HG02943 (cell line): ENCODE data around the gene MAPKAP1.

Experiments used
- ATAC-seq: cut with Tn5 transposase; IDR thresholded peaks from one replicate; pipeline ENCODE4 v1.9.1; 2021; ENCODE audit warnings: mild to moderate bottlenecking, low read depth, moderate library complexity; ENCODE audit not compliant: unreplicated experiment

MAPKAP1 gene

DNA sequence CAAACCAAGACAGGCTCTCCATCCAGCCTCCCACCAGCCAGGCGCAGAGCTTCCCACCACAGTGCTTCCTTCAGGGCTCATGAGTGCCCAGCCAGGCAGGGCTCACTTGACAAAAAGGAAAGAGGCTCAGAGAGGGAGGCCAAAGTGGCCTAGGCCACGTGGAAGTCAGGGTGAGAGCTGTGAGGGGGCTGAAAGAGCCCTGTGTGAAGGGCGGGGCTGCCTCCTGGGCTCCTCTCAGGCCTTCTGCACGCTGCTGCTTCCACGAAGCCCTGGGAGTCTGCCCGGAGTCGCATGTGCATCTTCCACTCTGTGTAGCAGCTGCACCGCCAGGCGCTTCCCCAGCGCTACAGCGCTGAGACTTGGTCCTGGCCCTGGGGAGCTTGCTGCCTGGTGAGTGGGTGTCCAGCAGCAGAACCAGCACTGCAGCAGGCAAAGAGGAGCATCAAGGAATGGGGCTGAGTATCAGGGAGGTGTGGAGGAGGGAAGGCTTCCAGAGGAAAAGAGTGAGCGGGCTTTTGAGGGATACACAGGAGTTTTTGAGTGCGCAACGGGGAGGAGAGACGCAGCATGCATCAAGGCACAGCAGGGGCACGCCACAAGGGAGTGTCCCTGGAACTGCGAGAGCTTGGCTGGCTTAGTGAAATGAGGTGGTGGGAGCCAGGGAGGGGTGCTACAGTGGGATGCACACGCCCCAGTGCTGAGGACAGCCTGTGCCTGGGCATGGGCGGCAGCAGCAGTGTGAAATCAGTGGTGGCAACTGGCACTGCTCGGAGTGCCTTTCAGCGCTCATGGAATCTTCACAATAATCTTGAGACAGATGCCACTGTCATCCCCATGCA lies 267.4 kb downstream of the MAPKAP1 start:
- ATAC-seq, result no peak

GRCh38 chr9:125438506-125439433 lies 268.2 kb downstream of the MAPKAP1 start:
- ATAC-seq, result no peak

DNA sequence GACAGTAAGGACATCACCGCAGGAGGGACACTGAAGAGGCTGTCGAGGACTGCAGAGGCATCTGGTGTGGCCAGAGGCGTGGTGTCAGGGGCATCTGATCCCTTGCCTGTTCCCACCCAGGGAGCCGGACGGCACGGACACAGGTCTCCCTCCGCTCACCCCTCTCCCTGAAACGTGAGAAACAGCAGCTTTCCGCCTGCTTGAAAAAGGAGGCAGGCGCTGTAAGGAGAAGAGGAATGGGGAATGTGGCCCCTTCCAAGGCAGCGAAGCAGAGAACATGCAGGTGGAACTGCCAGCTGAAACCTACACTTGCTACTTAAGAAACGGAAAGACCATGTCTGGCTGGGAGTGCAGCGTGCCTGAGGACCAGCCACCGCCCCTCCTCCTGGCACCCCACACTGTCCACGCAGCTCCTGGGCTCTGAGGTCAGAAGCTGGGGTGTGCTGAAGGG lies 269.2 kb downstream of the MAPKAP1 start:
- no peak for ATAC-seq

- no peak for ATAC-seq
Measured at GRCh38 chr9:125436613-125437443, 270.2 kb downstream of the MAPKAP1 start.

GRCh38 chr9:125435776-125436612 lies 271.0 kb downstream of the MAPKAP1 start:
- ATAC-seq, result no peak

DNA sequence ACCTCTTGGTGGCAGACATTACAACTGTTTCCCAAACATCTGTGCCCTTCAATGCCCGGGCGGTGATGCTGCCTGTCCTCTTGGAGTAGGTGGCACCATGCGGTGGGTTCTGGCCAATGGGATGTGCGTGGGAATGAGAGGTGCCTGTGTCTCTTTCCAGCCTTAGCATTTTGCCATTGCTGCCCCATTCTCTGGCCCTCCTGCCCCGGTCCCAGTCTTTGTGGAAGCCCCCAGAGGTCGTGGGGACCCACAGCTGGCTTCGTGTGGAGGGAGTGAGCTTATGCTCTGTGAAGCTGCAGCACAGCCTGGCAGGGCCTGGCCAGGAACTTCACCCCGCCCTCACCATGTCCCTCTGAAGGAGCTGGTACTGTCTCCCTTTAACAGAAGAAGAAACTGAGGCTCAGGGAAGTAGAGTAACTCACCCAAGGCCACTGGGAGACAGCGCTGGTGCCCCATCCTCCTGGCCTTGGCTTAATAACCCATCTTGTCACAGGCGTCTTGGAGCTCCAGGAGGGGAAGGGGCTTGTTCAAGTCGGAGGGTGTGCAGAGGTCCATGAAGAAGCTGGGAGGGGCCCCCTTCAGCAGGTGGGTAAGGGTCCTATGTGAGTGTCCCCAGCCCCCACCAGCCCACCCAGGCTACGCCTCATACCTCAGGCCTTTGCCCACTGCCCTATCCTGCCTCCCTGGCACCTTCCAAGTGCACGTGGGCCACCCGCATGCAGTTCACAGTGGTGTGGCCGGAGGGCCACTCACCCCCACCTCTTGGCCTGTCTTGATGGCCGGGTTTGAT lies 271.8 kb downstream of the MAPKAP1 start:
- no peak for ATAC-seq

DNA sequence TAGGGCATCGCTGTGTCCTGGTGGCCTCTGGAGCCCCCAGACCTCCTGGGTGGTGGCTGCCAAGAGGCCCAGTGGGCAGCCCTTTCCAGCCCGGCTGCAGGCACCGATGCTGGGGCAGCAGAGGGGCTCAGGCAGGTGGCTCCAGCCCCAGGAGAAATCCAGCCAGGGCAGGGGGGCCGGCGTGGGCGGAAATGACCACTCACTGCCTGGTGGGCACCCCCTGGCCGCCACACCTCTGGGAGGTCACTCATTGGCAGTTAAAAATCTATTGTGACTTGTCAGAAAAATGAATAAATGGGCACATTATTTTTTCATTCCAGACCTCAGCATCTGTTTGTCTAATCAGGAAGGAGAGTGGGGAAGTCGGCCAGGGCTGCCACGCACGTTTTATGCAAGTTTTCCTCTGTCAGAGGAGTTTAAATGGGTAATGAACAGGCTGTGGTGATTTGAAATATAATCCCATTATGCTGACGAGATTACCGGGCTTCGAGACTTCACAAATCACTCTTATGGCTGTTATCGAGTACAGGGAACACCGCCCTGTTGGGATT lies 273.5 kb downstream of the MAPKAP1 start:
- no peak for ATAC-seq

DNA sequence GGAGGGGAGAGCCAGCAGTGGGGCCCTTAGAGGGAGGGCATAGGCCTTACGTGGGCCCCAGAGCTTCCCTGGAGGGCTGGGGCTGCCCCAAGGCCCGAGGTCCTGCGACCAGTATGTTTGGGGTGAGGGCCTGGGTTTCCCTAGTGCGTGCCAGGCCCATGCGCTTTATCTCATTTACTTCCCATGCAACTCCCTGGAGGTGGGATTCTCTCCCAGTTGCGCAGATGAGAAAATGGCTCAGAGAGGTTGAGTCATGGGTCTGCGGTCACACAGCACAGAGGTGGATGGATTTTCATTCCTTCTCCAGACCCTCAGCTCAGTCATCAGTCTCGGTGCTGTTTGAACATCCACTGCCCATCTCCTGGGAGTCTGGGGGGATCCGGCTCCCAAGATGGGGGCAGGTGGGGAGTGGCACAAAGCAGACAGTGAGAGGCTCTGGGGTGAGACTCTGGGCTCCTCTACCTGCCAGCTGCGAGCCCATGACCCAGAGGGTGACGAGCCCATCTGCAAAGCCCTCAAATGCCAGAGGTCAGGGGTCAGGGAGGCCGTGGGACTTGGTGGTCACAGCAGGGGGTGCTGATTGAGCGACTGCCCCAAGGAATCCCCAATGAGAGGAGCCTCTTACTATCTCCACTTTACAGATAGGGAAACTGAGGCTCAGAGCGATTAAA lies 274.2 kb downstream of the MAPKAP1 start:
- no peak for ATAC-seq

DNA sequence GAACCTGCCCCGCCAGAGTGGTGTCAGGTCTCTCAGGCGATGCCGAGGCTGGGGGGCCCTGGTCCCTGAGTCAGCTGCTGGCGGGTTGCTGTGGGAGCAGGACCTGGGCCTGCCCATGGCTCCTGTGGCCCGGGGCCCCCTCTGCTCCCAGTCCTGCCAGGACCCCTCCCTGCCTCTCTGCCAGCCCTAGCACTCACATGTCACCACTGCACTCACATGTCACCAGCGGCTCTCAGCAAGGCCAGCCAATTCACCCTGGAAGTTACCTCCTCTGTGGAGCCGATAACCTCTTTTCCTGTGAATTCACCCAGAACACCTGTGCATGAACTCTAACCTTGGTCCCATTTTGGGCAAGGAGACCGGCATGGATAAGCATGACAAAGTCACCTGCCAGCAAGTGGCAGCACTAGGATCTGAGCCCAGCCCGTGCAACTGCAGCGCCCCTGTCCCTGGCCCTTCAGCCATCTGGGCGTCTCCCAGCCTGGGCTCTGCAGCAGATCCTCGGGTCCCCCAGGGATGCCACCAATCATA lies 275.2 kb downstream of the MAPKAP1 start:
- no peak for ATAC-seq

DNA sequence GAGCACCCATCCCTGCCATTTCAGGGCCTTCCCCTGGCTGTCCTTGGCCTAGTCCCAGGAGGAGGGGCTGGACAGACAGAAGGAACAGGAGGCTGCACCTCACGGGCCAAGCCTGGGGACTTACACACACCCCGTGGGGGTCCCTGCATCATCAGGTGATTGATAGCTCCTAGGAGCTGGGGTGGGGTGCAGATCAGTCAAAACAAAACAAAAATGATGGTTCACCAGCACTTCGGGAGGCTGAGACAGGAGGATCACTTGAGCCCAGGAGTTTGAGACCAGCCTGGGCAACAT lies 276.0 kb downstream of the MAPKAP1 start:
- ATAC-seq, result no peak

DNA sequence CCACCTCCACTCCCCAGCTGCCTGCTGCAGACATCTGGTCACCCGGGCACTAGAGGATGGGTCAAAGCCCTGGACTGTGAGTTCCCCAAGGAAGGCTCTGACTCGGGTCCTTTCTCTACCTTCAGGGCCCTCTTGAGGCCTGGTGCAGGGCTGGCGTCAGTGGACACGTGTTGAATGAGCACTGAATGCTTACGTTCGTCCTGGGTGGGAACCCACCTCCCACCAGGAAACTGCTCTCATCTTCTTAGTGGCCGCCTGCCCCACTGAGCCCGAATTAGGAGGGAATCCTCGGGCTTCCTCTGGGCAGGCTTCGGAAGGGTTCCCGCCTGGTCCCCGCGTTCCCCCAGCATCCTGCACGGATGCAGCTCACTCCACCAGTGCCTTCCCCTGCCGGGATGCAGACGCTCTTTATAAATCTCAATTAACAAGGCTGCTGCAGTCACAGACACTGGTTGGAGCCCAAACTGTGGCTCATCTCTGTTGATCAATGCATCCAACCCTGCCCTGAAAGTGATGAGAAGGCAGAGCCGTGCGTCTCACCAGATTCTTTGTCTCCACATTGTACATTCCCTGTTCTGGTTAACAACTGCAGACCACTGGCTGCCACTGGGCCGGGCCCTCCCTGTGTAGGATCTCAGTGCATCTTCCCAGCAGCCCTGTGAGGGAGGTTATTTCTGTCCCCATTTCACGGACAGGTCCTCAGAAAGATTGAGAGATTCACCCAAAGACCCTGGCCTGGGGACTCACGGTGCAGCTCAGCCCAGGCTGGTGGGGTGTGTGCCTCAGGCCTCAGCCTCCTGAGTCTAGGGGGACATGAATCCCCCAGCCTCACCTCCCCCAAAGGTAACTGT lies 276.6 kb downstream of the MAPKAP1 start:
- no peak for ATAC-seq

- ATAC-seq, result no peak
Measured at GRCh38 chr9:125429476-125430160, 277.4 kb downstream of the MAPKAP1 start.

GRCh38 chr9:125428902-125429467 lies 278.0 kb downstream of the MAPKAP1 start:
- no peak for ATAC-seq

DNA sequence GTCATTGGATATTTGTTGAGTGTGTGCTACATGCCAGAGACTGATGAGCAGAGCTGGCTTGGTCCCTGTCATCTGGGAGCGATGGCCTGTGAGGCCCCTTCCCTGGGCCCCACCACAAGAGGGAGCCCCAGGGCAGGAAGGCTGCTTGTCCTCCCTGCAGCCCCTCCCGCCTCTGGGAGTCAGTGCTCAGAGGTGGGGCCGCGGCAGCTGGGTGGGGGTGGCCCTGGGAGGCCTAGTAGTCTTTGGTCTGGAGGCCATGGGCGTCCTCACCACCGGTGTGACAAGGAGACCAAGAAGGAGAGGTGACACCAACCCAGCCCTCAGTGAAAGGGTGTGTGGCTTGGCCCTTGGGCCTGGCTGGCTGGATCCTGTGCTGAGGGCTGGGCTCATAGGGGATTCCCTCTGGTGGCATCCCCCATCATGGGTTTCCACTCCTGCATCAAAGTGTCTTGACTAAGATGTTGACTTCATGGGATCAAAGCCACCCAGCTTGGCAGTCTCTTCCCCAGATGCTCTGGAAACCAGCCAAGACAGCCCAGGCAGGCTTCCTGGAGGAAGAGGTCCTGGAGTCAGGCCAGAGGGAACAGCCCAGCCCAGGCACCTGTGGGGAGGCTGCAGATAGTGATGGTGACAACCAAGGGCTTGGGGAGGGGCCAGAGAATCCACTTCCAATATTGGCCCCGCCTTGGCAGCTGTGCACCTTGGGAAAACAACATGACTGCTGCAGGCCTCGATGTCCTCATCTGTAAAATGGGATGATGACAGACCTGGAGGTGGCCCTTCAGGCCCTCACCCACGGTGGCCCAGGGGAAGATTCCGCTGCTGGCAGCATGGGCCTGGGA lies 278.7 kb downstream of the MAPKAP1 start:
- no peak for ATAC-seq

- ATAC-seq, result no peak
Measured at GRCh38 chr9:125427556-125427955, 279.5 kb downstream of the MAPKAP1 start.
